ENCODE data around the gene PRKCE. TPM values are rescaled to one million over a fixed set of nuclear protein-coding genes. Genes with fewer than 3 reads are reported as not detected.

The PRKCE gene
- total RNA-seq, 1 experiment from 2014 or later = 14.8 TPM

DNA sequence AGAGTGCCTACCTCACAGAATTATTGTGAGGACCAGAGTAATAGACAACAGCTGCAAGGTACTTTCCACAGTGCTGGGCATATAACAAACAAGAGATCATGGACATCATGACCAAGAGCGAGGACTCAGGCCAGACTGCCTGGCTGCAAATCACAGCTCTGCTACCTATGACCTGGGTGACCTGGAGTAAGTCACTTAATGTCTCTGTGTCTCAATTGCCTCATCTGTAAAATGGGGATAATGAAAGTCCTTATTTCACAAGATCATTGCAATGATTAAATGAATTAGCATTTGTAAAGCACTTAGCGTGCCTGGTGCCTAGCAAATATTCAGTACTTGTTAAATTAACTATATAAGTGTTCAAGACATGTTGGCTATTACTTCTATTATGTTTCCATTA lies 59.7 kb downstream of the PRKCE start:
- Histone ChIP-seq H3K4me2 (ENCODE audit: low read length) (no peak overlapping the region), H3K79me2 (ENCODE audit: insufficient read depth, low read length) (no peaks in the 10 kb centered on the region), H3K36me3 (ENCODE audit: control insufficient read depth in 1 of 2, insufficient read depth in 2 of 2, low read length in 2 of 2) (no peaks in the 10 kb centered on the region), H3K4me3 (replicated peaks in 1 of 2; ENCODE audit: low read depth in 1 of 2, low read length in 2 of 2) (no peak overlapping the region), H3K9ac (ENCODE audit: low read length) (no peak overlapping the region), H3K27ac (ENCODE audit: low read depth, low read length) (no peak overlapping the region), H4K20me1 (ENCODE audit: insufficient read depth) (no peaks in the 10 kb centered on the region), H2AFZ (ENCODE audit: low read depth, low read length, poor library complexity, severe bottlenecking) (no peak overlapping the region), H3K27me3 (ENCODE audit: insufficient read depth, low read length) (no peaks in the 10 kb centered on the region), H3K9me2 (ENCODE audit: insufficient read depth) (no peaks in the 10 kb centered on the region), H3K9me3 (ENCODE audit: control insufficient read depth in 1 of 2, insufficient read depth in 1 of 2, low read depth in 1 of 2, low read length in 2 of 2) (no peaks in the 10 kb centered on the region; a peak in 1 of 4 replicates), H3K4me1 (ENCODE audit: control insufficient read depth in 1 of 2, insufficient read depth in 2 of 2, low read length in 2 of 2) (peaks cover 0 to 4% of the 10 kb centered on the region in 2 experiments; a peak in 1 of 4 replicates)
- ChIA-PET RAD21 (ENCODE audit: low non-redundant PET in 1 of 2, low total read pairs in 2 of 2, uncharacterized antibody in 2 of 2, unreplicated experiment in 2 of 2) (no interaction called here), CTCF (no interaction called here), POLR2A (no interaction called here)
- TF ChIP-seq, protein P1, sequence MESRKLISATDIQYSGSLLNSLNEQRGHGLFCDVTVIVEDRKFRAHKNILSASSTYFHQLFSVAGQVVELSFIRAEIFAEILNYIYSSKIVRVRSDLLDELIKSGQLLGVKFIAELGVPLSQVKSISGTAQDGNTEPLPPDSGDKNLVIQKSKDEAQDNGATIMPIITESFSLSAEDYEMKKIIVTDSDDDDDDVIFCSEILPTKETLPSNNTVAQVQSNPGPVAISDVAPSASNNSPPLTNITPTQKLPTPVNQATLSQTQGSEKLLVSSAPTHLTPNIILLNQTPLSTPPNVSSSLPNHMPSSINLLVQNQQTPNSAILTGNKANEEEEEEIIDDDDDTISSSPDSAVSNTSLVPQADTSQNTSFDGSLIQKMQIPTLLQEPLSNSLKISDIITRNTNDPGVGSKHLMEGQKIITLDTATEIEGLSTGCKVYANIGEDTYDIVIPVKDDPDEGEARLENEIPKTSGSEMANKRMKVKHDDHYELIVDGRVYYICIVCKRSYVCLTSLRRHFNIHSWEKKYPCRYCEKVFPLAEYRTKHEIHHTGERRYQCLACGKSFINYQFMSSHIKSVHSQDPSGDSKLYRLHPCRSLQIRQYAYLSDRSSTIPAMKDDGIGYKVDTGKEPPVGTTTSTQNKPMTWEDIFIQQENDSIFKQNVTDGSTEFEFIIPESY (IDR thresholded peaks at IDR 0.05; ENCODE audit: extremely low read depth, insufficient replicate concordance, low read length) = no peak
- no peak for ATAC-seq
- no peak for DNase-seq (ENCODE audit: low read depth, low spot score)
- no TSS peak for BruUV-seq (replicated peaks)
- intact Hi-C loops (cut with micrococcal nuclease) = loop anchor here (5.0 kb wide), 1 partner anchor 69 kb away; no protein-coding TSS in a partner anchor

DNA sequence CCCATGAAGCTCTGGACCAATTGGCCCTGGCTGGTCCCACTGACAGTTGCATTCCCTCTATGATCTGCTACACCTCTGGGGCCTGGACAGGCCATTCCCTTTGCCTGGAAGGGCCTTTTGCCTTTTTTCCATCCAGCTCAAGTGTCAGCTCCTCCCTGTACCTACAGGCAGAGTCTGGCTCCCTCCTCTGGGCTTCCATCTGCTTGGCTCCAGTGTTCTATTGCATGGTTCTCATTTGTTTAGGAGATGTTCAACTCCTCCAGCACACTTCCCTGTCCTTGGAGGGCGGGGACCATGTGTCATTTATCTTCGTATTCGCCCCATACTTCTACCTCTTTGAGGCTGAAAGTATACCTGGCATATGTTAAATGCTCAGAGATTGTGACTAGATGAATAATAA lies 61.1 kb downstream of the PRKCE start:
- Histone ChIP-seq H3K27ac (ENCODE audit: low read depth, low read length) (no peak overlapping the region), H3K79me2 (ENCODE audit: insufficient read depth, low read length) (no peaks in the 10 kb centered on the region), H3K27me3 (ENCODE audit: insufficient read depth, low read length) (no peaks in the 10 kb centered on the region), H3K9me3 (ENCODE audit: control insufficient read depth in 1 of 2, insufficient read depth in 1 of 2, low read depth in 1 of 2, low read length in 2 of 2) (no peaks in the 10 kb centered on the region; a peak in 1 of 4 replicates), H3K4me1 (ENCODE audit: control insufficient read depth in 1 of 2, insufficient read depth in 2 of 2, low read length in 2 of 2) (peaks cover 0 to 4% of the 10 kb centered on the region in 2 experiments; a peak in 1 of 4 replicates), H4K20me1 (ENCODE audit: insufficient read depth) (no peaks in the 10 kb centered on the region), H2AFZ (ENCODE audit: low read depth, low read length, poor library complexity, severe bottlenecking) (no peak overlapping the region), H3K36me3 (ENCODE audit: control insufficient read depth in 1 of 2, insufficient read depth in 2 of 2, low read length in 2 of 2) (no peaks in the 10 kb centered on the region), H3K9ac (ENCODE audit: low read length) (no peak overlapping the region), H3K4me2 (ENCODE audit: low read length) (no peak overlapping the region), H3K9me2 (ENCODE audit: insufficient read depth) (no peaks in the 10 kb centered on the region), H3K4me3 (replicated peaks in 1 of 2; ENCODE audit: low read depth in 1 of 2, low read length in 2 of 2) (no peak overlapping the region)
- intact Hi-C loops (cut with micrococcal nuclease) = loop anchor here (5.0 kb wide), 1 partner anchor 70 kb away; no protein-coding TSS in a partner anchor
- no TSS peak for BruUV-seq (replicated peaks)
- ATAC-seq (peak; percentile 57; the same call in 1 of the 2 replicates), DNase-seq (ENCODE audit: low read depth, low spot score) (no peak)
- ChIA-PET CTCF (no interaction called here), RAD21 (ENCODE audit: low non-redundant PET in 1 of 2, low total read pairs in 2 of 2, uncharacterized antibody in 2 of 2, unreplicated experiment in 2 of 2) (no interaction called here), POLR2A (no interaction called here)
- TF ChIP-seq FOSL1 (IDR thresholded peaks at IDR 0.05; ENCODE audit: low read depth) (no peak), CEBPB (IDR thresholded peaks at IDR 0.05; ENCODE audit: low read depth) (no peak), RAD21 (IDR thresholded peaks at IDR 0.05; ENCODE audit: low read depth) (peak; percentile 71), POLR2A (IDR thresholded peaks at IDR 0.05; ENCODE audit: borderline replicate concordance, extremely low read depth, insufficient read depth, insufficient read length) (no peak)
- TF ChIP-seq, protein P2, sequence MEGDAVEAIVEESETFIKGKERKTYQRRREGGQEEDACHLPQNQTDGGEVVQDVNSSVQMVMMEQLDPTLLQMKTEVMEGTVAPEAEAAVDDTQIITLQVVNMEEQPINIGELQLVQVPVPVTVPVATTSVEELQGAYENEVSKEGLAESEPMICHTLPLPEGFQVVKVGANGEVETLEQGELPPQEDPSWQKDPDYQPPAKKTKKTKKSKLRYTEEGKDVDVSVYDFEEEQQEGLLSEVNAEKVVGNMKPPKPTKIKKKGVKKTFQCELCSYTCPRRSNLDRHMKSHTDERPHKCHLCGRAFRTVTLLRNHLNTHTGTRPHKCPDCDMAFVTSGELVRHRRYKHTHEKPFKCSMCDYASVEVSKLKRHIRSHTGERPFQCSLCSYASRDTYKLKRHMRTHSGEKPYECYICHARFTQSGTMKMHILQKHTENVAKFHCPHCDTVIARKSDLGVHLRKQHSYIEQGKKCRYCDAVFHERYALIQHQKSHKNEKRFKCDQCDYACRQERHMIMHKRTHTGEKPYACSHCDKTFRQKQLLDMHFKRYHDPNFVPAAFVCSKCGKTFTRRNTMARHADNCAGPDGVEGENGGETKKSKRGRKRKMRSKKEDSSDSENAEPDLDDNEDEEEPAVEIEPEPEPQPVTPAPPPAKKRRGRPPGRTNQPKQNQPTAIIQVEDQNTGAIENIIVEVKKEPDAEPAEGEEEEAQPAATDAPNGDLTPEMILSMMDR (IDR thresholded peaks at IDR 0.05 in 2 of 3, conservative IDR thresholded peaks at IDR 0.05 in 1 of 3; ENCODE audit: borderline replicate concordance in 1 of 3, insufficient read depth in 1 of 3, low read depth in 2 of 3, low read length in 2 of 3) = peak in 1 of 3 experiments; percentile 22; a peak in 1 of 6 replicates
